GM21576 (cell line): ENCODE measurements around the gene CRELD2.

Source experiments
- ATAC-seq: cut with Tn5 transposase; IDR thresholded peaks from one replicate; pipeline ENCODE4 v1.9.1; 2021; ENCODE audit warnings: mild to moderate bottlenecking, moderate library complexity; ENCODE audit not compliant: unreplicated experiment

The CRELD2 gene

DNA sequence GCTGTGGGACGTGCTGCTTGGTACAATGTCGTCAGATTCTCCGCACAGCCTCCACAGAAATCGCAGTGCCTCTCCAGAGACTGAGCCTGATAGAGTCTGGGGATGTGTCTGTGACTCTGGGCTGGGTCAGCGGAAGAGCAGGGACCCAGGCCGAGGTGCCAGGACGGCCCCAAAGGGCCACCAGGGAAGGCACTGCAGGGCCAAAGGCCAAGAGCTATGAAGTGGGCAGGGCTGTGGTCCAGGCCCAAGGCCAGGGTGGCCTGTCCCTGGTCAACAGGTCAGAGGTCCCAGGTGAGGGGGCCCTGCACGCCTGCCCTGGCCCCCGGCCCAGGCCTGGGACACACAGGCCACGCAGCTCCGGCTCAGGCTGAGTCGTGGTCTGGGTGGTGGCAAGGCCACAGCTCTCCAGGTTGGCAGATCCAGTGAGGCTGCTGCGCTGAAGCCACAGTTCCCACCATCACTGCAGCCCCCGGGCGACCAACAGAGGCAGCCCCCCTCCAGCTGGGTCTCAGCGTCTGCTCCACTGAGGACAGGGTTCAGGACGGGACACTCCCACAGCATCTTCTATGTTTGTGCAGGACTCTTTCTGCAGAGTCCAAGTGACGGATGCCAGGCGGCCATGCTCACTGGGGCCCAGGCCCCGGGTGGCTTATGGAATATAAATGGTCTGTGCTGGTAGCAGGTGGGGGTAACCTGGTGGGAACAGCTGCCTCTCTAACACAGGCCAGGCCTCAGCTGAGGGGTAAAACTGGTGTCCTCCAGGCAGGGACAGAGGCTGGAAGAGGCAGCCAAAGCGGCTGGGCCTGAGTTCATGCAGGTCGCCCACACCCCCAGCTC lies 37.4 kb downstream of the CRELD2 start:
- no peak for ATAC-seq

DNA sequence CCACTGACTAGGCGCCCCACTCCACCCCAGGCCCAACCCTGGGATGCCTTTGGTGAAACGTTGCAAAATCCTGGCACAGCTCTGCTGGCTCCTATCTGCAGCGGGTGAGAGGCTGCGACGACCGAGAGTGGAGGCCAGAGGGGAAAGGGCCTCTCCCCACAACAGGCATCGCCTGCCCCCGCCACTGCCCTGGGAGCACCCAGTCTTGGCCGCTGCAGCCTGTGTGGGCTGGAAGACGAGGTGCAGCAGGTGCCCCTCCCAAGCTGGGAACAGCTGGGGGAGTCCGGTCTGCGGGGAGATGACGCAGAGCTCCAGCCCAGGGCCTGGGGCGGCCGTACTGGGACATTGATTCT lies 38.0 kb downstream of the CRELD2 start:
- no peak for ATAC-seq

DNA sequence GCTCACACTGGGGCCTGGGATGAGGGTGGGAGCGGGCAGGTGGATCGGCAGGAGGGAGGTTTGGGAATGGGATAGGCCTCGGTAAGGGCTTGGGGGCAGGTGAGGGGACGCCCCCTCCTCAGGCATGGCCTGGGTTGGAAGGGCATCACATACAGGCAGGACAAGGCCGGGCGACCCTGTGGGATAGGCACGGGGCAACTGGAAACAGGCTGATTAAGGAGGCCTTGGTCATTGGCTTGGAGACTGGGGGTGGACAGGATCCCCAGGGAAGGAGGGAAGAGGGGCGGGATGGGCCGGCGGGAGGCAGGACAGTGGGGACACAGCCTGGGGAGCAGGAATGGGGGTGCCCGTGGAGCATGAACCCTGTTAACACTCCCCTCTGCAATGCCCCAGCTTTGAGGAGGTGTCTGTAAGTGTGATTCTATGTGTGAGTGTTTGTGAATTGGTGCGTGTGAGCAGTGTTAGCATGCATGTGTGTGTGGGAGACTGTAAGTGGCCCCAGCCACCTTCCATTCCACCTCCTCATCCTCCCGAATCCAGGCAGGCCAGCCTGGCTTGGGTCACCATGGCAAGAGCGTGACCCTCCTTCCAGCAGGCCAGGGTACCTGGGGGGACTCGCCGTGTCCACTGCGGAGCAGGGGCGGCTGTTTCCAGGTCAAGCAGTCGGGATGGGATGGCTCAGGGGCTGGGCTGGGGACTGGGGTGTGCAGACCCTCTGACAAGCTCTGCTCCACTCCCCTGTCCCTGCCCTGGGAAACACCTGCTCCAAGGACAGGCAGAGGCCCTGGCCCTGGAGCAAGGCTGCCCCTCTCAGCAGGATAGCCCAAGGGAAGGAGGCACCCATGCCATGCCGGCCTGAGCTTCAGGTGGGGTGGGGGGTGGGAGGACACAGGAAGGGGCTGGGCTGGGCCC lies 38.7 kb downstream of the CRELD2 start:
- ATAC-seq = no peak

DNA sequence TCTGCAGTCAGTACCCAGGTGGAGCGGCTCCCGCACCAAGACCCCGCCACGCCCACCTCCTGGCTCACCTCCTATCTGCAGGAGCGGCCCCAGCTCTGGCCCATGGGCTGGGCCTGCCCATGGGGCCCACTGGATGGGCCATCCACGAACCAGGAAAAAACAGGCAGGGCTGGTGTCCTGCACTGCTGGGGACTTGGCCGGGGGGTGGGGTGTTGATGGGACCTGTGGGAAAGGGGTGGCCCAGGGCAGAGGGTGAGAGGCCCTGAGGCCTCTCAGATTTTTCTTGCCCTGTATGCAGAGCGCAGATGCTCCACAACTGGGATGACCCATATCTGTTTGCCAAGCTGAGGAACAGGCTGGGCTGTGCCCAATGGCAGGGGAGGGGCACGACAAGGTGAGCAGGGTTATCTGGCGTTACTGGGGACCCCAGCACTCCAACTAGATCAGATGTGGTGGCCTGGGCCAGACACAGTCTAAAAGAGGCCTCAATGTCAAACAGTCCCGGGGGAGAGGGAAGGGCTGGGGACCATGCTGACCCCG lies 39.5 kb downstream of the CRELD2 start:
- ATAC-seq = no peak

DNA sequence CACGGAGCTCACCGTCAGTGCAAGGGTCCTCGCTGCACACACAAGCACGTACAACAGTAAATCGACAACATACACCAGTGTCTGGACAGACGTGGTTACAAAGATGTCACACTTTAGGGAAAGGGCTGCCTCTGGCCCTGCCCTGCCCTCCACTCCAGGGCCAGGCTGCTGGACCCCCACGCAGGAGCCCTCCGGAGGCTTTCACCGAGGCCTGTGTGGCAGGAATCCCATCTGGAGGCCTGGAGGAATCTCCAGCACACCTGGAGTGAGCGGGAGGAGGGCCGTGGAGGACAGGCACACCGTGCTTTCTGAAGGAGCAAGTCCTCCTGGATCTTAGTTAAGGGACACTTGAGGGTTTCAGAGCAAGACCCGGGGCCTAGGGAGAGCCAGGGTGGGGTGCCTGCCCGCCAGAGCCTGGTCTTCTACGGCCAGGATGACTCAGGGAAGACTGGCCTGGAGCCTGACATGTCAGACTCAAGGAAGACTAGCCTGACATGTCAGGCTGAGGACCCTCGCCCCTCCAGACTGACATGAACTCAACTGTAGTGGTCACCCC lies 40.0 kb downstream of the CRELD2 start:
- ATAC-seq = no peak

DNA sequence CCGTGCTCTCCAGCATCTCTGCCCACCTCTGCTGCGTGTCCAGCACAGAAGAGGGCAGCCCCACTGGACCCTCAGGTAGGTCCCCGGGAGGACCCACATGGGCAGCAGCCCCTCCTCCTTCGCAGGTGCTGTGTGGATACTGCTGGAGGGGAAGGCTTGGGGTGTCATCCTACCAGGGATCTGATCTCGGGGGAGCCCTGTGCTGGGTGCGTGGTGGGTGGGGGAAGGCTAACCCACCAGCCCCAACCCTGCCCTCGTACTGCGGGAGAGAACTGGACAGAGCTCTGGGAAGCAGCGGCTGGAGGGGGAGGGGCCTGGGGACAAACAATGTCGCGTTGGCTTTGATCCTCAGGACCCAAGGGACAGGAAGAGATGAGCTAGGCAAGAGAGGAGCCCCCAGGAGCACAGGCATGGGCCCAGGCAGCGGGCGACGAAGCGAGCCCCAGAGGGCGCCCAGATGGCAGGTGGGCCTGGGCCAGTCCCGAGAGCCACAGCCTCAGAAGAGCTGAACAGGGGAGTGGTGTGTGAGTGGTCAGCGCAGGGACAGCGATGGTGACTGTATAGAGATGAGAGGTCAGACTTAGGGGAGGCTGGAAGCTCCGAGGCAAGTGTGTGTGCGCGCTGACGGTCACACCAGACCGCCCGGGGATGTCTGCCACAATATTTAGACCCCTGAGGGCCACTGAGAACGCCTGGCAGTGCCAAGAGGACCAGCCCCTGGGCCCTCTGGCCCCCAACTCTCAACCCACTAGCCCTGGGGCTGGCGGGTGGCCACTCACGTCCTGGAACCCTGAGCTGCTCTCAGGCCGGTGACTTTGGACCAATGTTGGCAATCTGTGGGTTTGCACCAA lies 40.7 kb downstream of the CRELD2 start:
- ATAC-seq = no peak

DNA sequence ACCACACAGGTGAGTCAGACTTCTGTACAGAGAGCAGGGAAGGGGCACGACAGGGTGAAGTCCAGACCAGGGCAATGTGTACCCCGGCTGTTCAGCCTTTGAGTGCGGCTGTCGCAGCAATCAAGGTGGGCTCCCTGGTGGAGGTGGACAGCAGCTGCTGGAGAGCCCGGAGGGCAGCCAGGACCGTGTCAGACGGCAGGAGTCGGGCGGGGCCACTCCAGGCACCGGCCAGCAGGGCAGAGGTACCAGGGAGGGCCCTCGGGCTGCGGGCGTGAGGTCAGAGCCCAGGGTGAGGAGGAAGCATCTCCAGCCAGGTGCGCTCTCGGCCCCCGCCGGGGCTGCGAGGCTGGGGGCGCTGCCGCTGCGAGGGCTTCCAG lies 41.3 kb downstream of the CRELD2 start:
- ATAC-seq = peak; percentile 4

DNA sequence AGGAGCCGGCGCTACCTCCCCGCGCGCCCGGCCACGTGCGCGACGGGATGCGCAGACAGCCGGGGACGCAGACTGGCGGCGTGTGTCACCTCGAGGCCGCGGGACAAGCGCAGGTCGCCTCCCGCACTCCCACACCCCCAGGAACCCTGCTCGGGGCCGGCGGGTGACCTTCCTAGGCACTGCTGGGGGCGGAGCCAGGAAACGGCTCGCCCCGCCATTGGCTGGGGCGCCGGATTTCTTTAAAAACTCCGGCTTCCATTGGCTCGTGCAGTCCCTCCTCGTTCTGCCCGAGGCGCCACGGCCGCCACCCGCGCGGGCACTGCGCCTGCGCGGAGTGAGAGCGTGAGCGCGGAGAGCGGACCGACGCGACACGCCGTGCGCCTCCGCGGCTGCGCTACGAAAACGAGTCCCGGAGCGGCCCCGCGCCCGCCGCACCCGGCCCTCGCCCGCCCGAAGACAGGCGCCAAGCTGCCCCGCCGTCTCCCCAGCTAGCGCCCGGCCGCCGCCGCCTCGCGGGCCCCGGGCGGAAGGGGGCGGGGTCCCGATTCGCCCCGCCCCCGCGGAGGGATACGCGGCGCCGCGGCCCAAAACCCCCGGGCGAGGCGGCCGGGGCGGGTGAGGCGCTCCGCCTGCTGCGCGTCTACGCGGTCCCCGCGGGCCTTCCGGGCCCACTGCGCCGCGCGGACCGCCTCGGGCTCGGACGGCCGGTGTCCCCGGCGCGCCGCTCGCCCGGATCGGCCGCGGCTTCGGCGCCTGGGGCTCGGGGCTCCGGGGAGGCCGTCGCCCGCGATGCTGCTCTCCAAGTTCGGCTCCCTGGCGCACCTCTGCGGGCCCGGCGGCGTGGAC lies 41.9 kb downstream of the CRELD2 start, which contains the start of gene PIM3:
Gene PIM3, plus strand, starts transcription at position 614 of the 846 bp plus-strand sequence. Its CDS starts 176 bp downstream, at position 790.
- ATAC-seq = peak; percentile 61

DNA sequence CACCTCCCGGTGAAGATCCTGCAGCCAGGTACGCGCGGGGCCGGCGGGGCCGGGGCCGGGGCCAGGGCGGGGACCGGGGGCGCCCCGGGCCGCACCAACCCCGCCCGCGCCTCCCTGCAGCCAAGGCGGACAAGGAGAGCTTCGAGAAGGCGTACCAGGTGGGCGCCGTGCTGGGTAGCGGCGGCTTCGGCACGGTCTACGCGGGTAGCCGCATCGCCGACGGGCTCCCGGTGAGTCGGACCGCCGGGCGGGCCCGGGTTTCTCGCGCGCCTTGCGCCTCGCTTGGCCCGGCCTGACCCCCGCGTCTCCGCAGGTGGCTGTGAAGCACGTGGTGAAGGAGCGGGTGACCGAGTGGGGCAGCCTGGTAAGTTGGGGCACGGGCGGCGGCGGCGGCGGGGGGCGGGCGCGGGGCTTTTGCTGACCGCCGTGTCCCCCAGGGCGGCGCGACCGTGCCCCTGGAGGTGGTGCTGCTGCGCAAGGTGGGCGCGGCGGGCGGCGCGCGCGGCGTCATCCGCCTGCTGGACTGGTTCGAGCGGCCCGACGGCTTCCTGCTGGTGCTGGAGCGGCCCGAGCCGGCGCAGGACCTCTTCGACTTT lies 42.7 kb downstream of the CRELD2 start:
- ATAC-seq = no peak

DNA sequence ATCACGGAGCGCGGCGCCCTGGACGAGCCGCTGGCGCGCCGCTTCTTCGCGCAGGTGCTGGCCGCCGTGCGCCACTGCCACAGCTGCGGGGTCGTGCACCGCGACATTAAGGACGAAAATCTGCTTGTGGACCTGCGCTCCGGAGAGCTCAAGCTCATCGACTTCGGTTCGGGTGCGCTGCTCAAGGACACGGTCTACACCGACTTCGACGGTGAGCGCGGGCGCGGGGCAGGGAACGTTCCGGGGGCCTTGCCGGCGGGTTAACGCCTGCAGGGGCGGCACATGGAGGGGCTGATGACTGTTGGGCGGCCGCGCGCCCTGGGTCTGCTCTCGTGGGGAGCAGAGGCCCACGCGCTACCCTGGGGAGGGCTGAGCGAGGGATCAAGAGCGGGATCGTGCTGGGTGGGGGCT lies 43.2 kb downstream of the CRELD2 start:
- ATAC-seq = no peak

DNA sequence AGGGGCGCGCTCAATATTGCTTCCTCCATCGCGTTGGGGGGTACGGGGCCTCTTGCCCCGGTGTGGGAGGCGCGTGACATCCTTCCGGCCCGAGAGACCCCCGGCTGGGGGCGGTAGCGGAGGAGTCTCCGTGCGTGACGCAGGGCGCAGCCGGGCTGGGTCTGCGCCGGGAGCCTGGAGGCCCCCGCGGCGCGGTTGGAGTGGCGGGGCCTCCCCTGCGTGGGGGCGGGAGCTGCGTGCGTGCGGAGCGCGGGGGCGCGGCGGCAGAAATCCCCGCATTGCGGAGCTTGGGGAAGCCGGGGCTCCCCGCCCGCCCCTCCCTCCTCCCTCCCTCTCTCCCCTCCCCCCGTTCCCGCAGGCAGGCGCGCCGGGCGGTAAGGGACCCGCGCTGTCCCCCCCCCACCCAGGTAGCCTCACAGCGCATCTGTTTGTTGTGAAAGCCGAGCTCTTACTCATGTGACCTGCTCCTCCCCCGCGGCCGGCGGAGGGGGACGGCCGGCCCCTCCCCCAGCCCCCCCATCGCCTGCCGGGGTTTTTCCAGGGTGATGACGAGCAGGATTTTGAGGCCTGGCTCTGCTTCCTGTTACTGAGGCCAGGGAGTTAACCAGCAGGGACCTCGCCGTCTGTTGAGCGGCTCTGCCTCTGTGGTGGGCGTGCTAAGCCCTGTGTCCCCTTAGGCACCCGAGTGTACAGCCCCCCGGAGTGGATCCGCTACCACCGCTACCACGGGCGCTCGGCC lies 43.7 kb downstream of the CRELD2 start:
- ATAC-seq = no peak

DNA sequence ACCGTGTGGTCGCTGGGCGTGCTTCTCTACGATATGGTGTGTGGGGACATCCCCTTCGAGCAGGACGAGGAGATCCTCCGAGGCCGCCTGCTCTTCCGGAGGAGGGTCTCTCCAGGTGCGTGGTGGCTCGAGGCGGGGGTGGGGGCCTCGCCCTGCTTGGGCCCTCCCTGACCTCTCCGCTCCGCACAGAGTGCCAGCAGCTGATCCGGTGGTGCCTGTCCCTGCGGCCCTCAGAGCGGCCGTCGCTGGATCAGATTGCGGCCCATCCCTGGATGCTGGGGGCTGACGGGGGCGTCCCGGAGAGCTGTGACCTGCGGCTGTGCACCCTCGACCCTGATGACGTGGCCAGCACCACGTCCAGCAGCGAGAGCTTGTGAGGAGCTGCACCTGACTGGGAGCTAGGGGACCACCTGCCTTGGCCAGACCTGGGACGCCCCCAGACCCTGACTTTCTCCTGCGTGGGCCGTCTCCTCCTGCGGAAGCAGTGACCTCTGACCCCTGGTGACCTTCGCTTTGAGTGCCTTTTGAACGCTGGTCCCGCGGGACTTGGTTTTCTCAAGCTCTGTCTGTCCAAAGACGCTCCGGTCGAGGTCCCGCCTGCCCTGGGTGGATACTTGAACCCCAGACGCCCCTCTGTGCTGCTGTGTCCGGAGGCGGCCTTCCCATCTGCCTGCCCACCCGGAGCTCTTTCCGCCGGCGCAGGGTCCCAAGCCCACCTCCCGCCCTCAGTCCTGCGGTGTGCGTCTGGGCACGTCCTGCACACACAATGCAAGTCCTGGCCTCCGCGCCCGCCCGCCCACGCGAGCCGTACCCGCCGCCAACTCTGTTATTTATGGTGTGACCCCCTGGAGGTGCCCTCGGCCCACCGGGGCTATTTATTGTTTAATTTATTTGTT lies 44.6 kb downstream of the CRELD2 start:
- ATAC-seq = no peak

DNA sequence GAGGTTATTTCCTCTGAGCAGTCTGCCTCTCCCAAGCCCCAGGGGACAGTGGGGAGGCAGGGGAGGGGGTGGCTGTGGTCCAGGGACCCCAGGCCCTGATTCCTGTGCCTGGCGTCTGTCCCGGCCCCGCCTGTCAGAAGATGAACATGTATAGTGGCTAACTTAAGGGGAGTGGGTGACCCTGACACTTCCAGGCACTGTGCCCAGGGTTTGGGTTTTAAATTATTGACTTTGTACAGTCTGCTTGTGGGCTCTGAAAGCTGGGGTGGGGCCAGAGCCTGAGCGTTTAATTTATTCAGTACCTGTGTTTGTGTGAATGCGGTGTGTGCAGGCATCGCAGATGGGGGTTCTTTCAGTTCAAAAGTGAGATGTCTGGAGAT lies 45.2 kb downstream of the CRELD2 start:
- no peak for ATAC-seq

DNA sequence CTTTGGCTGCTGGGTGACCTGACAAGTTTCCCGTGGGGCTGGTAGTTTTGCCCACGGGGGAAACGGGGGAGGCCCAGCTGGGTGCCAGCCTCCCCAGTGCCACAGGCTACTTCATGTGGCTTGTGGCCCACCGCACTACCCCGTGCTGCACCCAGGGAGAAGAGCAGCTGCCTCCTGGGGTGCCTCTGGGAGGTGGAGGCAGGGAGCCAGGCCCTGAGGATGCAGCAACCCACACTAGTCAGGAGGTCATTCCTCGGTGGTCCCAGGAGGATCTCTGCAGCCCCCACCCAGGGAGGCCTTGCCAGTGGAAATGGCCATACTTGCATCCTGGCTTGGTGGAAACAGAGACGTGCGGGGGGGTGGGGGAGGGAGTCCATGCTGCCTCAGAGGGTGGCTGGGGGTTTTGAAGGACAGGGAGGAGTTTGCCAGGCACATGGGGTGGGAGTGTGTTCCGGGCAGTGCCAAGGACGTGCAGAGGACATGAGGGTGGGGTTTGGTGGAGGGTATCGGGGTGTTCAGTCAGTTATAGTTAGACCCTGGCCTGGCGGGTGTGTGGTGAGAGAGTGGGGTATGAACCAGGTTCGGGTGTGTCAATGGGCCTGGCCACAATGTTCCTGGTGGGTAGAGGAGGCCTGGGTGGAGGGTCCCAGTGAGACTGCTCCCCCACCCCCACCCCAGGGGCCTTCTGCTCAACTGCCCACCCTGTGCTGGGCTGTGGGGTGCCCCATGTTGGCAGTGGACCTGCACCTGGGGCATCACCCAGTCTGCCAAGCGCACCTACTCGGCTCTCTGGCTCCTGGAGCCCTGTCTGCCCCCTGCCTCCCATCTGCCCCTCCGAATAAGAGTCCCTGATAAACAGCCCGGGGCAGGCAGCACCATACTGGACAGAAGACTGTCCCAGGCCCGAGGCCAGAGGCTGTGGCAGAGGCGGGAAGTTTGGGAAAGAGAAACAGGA lies 46.0 kb downstream of the CRELD2 start:
- no peak for ATAC-seq

DNA sequence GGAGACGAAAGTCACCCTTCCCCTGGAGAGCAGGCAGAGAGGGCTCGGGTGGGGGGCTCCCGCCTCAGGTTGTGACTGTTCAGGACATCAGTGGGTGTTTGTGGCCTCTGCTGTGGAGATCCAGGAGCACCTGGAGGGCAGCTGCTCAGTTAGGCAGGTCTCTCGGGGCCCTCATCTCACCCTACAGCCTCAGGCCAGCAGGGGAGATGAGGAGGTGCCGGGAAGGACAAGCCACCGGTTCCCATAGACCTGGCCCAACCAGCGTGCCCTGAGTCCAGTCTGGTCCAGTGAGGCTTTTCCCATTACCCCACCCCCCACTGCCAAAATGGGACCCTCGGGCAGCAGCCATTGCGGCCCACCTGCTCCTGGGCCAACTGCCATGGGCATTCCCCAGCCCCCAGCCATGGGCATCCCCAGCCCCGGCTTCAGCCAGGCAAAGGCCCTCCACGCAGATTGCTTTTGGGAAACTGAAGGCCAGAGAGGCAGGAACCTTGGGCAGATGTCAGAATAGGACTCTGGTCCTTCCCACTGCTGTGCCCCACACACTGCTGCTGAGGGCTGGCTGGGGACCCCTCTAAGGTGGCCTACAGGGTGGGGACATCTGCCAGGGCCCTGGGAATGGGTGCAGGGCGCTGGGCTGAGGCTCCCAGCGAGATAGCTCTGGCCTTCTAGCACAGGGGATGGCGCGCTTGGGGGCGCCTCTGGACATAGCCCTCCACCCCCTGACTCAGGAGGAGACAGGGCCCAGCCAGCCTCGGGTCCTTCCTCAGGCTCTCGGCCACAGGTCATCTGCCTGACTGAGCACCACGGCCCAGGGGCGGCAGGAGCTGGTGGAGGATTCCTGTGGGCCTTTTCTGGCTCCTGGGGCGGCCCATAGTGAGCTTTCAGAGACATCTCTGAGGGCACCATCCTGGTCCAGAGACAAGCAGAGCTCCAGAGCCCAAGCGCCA lies 46.9 kb downstream of the CRELD2 start:
- no peak for ATAC-seq
